GM19438 (cell line): ENCODE results near the gene ANXA4.

Source experiments
- ATAC-seq: cut with Tn5 transposase; IDR thresholded peaks from one replicate; pipeline ENCODE4 v1.9.1; 2021; ENCODE audit warnings: low read depth; ENCODE audit not compliant: unreplicated experiment

Gene ANXA4

GRCh38 chr2:69833752-69834151 is 91.8 kb downstream of the ANXA4 start:
- no peak for ATAC-seq

- no peak for ATAC-seq
Measured at GRCh38 chr2:69835666-69836065, 93.7 kb downstream of the ANXA4 start.

- ATAC-seq = no peak
Measured at GRCh38 chr2:69836316-69836715, 94.4 kb downstream of the ANXA4 start.

- ATAC-seq = no peak
Measured at GRCh38 chr2:69837533-69837932, 95.6 kb downstream of the ANXA4 start.

- ATAC-seq = no peak
Measured at GRCh38 chr2:69843993-69844392, 102.1 kb downstream of the ANXA4 start.

GRCh38 chr2:69844560-69844959 is 102.6 kb downstream of the ANXA4 start:
- no peak for ATAC-seq

GRCh38 chr2:69846182-69847067 is 104.5 kb downstream of the ANXA4 start:
- no peak for ATAC-seq

GRCh38 chr2:69847068-69847828 is 105.3 kb downstream of the ANXA4 start:
- ATAC-seq = no peak

GRCh38 chr2:69848186-69848790 is 106.4 kb downstream of the ANXA4 start:
- ATAC-seq = no peak

GRCh38 chr2:69858261-69858660 is 116.3 kb downstream of the ANXA4 start:
- no peak for ATAC-seq

GRCh38 chr2:69863298-69863697 is 121.4 kb downstream of the ANXA4 start:
- no peak for ATAC-seq
